Liver (tissue), 9 donors: ENCODE data around the gene NOP10. TPM values are rescaled to one million over a fixed set of nuclear protein-coding genes. Genes with fewer than 3 reads are reported as not detected.

Source experiments
- DNase-seq: peaks from one replicate; pipeline ENCODE4 v3.0.0-alpha.2; 2017; ENCODE audit warnings: low spot score
- H3K27ac ChIP-seq, 2 donors: one replicate each; pipeline ENCODE4 v1.7.0; 2013; ENCODE audit warnings: inconsistent platforms in 2 of 2, low read length in 2 of 2, control low read depth in 1 of 2, low read depth in 1 of 2, mild to moderate bottlenecking in 1 of 2
- H3K27me3 ChIP-seq, 4 donors: one replicate each; pipeline versions ENCODE4 v1.6.1 to v1.7.0; 2013; ENCODE audit warnings: low read length in 3 of 4, inconsistent platforms in 1 of 4, mild to moderate bottlenecking in 1 of 4, moderate library complexity in 1 of 4; ENCODE audit not compliant: control insufficient read depth in 4 of 4, insufficient read depth in 4 of 4
- H3K36me3 ChIP-seq, 4 donors: one replicate each; pipeline versions ENCODE4 v1.6.1 to v1.7.0; 2013; ENCODE audit warnings: low read length in 3 of 4, mild to moderate bottlenecking in 3 of 4, low read depth in 1 of 4, moderate library complexity in 1 of 4; ENCODE audit not compliant: control insufficient read depth in 4 of 4, insufficient read depth in 3 of 4
- H3K4me1 ChIP-seq, 4 donors: one replicate each; pipeline versions ENCODE4 v1.6.1 to v1.7.0; 2013; ENCODE audit warnings: low read length in 3 of 4, mild to moderate bottlenecking in 3 of 4, moderate library complexity in 1 of 4; ENCODE audit not compliant: control insufficient read depth in 4 of 4, insufficient read depth in 4 of 4
- H3K4me3 ChIP-seq, 3 donors: one replicate each; pipeline versions ENCODE4 v1.6.1 to v1.7.0; 2013; ENCODE audit warnings: low read length in 3 of 3, control low read depth in 1 of 3, low read depth in 1 of 3, mild to moderate bottlenecking in 1 of 3
- H3K9ac ChIP-seq, 2 donors: one replicate each; pipeline ENCODE4 v1.7.0; 2013; ENCODE audit warnings: low read length in 2 of 2, mild to moderate bottlenecking in 2 of 2, moderate library complexity in 2 of 2, control low read depth in 1 of 2, low read depth in 1 of 2
- H3K9me3 ChIP-seq, 4 donors: one replicate each; pipeline versions ENCODE4 v1.6.1 to v1.7.0; 2013; ENCODE audit warnings: low read length in 3 of 4; ENCODE audit not compliant: control insufficient read depth in 4 of 4
- ATF3 ChIP-seq: IDR thresholded peaks from 2 replicates; pipeline ENCODE4 v1.6.1; 2016; ENCODE audit warnings: antibody characterized with exemption
- CTCF ChIP-seq: fragments of 150-350 bp; IDR thresholded peaks from 2 replicates; pipeline ENCODE4 v1.5.1; 2017; ENCODE audit warnings: improper control_type of control experiment, low read depth, low read length; ENCODE audit not compliant: missing input control
- EGR1 ChIP-seq, 2 donors: IDR thresholded peaks; 2 replicates each; pipeline ENCODE4 v1.6.1; 2016 to 2018; ENCODE audit warnings: antibody characterized with exemption in 2 of 2, low read depth in 2 of 2
- FOXA1 ChIP-seq: IDR thresholded peaks from 2 replicates; pipeline ENCODE4 v1.6.1; 2016; ENCODE audit warnings: antibody characterized with exemption
- FOXA2 ChIP-seq: IDR thresholded peaks from 2 replicates; pipeline ENCODE4 v1.6.1; 2016; ENCODE audit warnings: antibody characterized with exemption
- GABPA ChIP-seq, 2 donors: IDR thresholded peaks in 1 of 2; conservative IDR thresholded peaks in 1 of 2; 2 replicates each; pipeline ENCODE4 v1.6.1; 2016; ENCODE audit warnings: antibody characterized with exemption in 2 of 2, mild to moderate bottlenecking in 1 of 2, moderate library complexity in 1 of 2
- HNF4A ChIP-seq, 2 donors: conservative IDR thresholded peaks; 2 replicates each; pipeline ENCODE4 v1.6.1; 2016; ENCODE audit warnings: antibody characterized with exemption in 2 of 2, mild to moderate bottlenecking in 2 of 2
- HNF4G ChIP-seq: IDR thresholded peaks from 2 replicates; pipeline ENCODE4 v1.6.1; 2016; ENCODE audit warnings: antibody characterized with exemption
- JUND ChIP-seq, 2 donors: IDR thresholded peaks; 2 replicates each; pipeline ENCODE4 v1.6.1; 2016; ENCODE audit warnings: antibody characterized with exemption in 2 of 2
- MAX ChIP-seq: IDR thresholded peaks from 2 replicates; pipeline ENCODE4 v1.6.1; 2016; ENCODE audit warnings: antibody characterized with exemption
- NR2F2 ChIP-seq: IDR thresholded peaks from 2 replicates; pipeline ENCODE4 v1.6.1; 2016; ENCODE audit warnings: antibody characterized with exemption
- RAD21 ChIP-seq, 2 donors: IDR thresholded peaks; 2 replicates each; pipeline ENCODE4 v1.6.1; 2016; ENCODE audit warnings: antibody characterized with exemption in 2 of 2, mild to moderate bottlenecking in 2 of 2
- RXRA ChIP-seq, 2 donors: IDR thresholded peaks; 2 replicates each; pipeline ENCODE4 v1.6.1; 2017 to 2018; ENCODE audit warnings: antibody characterized with exemption in 2 of 2, mild to moderate bottlenecking in 1 of 2
- SP1 ChIP-seq: IDR thresholded peaks from 2 replicates; pipeline ENCODE4 v1.6.1; 2018; ENCODE audit warnings: antibody characterized with exemption, mild to moderate bottlenecking
- TAF1 ChIP-seq: conservative IDR thresholded peaks from 2 replicates; pipeline ENCODE4 v1.6.1; 2016; ENCODE audit warnings: antibody characterized with exemption, mild to moderate bottlenecking
- YY1 ChIP-seq: IDR thresholded peaks from 2 replicates; pipeline ENCODE4 v1.6.1; 2016; ENCODE audit warnings: antibody characterized with exemption, mild to moderate bottlenecking
- WGBS: extraction: QIAGEN DNeasy Blood & Tissue Kit; methylation state at CpG from one replicate; pipeline ENCODE4 v1.1.7; 2013; 5-methylcytosine and 5-hydroxymethylcytosine counted together
- polyA plus RNA-seq, 2 donors: library from polyadenylated mRNA; stranded (reverse) in 1 of 2; unstranded in 1 of 2; fragments of 200-250 nt in 1 of 2; fragments of >200 nt in 1 of 2; fragmentation: Nextera tagmentation in 1 of 2; extraction: Ambion mirVana in 1 of 2; gene quantifications; one replicate each; pipeline versions ENCODE4 v1.2.1 to v1.2.3, GENCODE V29; 2013 to 2015
- total RNA-seq, 2 donors: library from RNA; depleted of rRNA; stranded (reverse); fragments of >200 nt; gene quantifications; one replicate each; pipeline ENCODE4 v1.2.3, GENCODE V29; 2014
- TF ChIP-seq, protein P1 (sequence below): IDR thresholded peaks from 2 replicates; pipeline ENCODE4 v1.6.1; 2016; ENCODE audit warnings: antibody characterized with exemption, mild to moderate bottlenecking
- donor health status: healthy.
- donor health status: healthy.
- donor health status: healthy.
- donor health status: healthy.
- donor health status: healthy.

NOP10 gene
- total and polyA plus RNA-seq, 4 donors: 104 to 223 (median 125) TPM

- Histone ChIP-seq H3K9me3 (no peaks in the 10 kb centered on the region), H3K4me1 (peaks cover 0 to 1% (median 0%) of the 10 kb centered on the region in 4 donors), H3K27ac (no peak overlapping the region), H3K9ac (no peak overlapping the region), H3K27me3 (no peaks in the 10 kb centered on the region), H3K4me3 (no peak overlapping the region), H3K36me3 (no peaks in the 10 kb centered on the region)
- DNase-seq: no peak
- TF ChIP-seq JUND (IDR thresholded peaks at IDR 0.05): no peak
- no peak for TF ChIP-seq YY1
- TF ChIP-seq EGR1 (IDR thresholded peaks at IDR 0.05; ENCODE audit: low read depth in 2 of 2): no peak
- TF ChIP-seq CTCF: no peak
- TF ChIP-seq HNF4G: no peak
- TF ChIP-seq GABPA (IDR thresholded peaks at IDR 0.05 in 1 of 2, conservative IDR thresholded peaks at IDR 0.05 in 1 of 2): no peak
- TF ChIP-seq RAD21 (IDR thresholded peaks at IDR 0.05): no peak
- TF ChIP-seq FOXA1: no peak
- no peak for TF ChIP-seq NR2F2
- TF ChIP-seq ATF3: no peak
- TF ChIP-seq, protein P1, sequence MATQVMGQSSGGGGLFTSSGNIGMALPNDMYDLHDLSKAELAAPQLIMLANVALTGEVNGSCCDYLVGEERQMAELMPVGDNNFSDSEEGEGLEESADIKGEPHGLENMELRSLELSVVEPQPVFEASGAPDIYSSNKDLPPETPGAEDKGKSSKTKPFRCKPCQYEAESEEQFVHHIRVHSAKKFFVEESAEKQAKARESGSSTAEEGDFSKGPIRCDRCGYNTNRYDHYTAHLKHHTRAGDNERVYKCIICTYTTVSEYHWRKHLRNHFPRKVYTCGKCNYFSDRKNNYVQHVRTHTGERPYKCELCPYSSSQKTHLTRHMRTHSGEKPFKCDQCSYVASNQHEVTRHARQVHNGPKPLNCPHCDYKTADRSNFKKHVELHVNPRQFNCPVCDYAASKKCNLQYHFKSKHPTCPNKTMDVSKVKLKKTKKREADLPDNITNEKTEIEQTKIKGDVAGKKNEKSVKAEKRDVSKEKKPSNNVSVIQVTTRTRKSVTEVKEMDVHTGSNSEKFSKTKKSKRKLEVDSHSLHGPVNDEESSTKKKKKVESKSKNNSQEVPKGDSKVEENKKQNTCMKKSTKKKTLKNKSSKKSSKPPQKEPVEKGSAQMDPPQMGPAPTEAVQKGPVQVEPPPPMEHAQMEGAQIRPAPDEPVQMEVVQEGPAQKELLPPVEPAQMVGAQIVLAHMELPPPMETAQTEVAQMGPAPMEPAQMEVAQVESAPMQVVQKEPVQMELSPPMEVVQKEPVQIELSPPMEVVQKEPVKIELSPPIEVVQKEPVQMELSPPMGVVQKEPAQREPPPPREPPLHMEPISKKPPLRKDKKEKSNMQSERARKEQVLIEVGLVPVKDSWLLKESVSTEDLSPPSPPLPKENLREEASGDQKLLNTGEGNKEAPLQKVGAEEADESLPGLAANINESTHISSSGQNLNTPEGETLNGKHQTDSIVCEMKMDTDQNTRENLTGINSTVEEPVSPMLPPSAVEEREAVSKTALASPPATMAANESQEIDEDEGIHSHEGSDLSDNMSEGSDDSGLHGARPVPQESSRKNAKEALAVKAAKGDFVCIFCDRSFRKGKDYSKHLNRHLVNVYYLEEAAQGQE: no peak
- no peak for TF ChIP-seq SP1
- no peak for TF ChIP-seq RXRA (IDR thresholded peaks at IDR 0.05)
- no peak for TF ChIP-seq TAF1
- WGBS: 96% methylated on average over 10 of the region's 10 CpGs
These were observed 19.7 kb downstream of the NOP10 start for GRCh38 chr15:34323217-34323616.

GRCh38 chr15:34318277-34319079, 24.5 kb downstream of the NOP10 start:
- Histone ChIP-seq H3K27me3 (no peaks in the 10 kb centered on the region), H3K27ac (peak overlapping the region; percentile 54 to 69), H3K36me3 (peaks cover 0 to 4% (median 0%) of the 10 kb centered on the region in 4 donors), H3K9ac (peak overlapping the region; percentile 51 to 92), H3K4me1 (peaks cover 0 to 9% (median 6%) of the 10 kb centered on the region in 4 donors), H3K9me3 (no peaks in the 10 kb centered on the region), H3K4me3 (peak overlapping the region; percentile 67 to 86 (median 73))
- peak; percentile 44 for DNase-seq
- WGBS: 5% methylated on average over 10 of the region's 10 CpGs
- TF ChIP-seq, protein P1: peak; percentile 64
- TF ChIP-seq RXRA (IDR thresholded peaks at IDR 0.05): no peak
- peak in 1 of 2 donors; percentile 27 for TF ChIP-seq RAD21 (IDR thresholded peaks at IDR 0.05)
- peak; percentile 66 for TF ChIP-seq MAX
- peak; percentile 98 for TF ChIP-seq TAF1
- peak; percentile 25 for TF ChIP-seq YY1
- TF ChIP-seq JUND (IDR thresholded peaks at IDR 0.05): no peak
- no peak for TF ChIP-seq EGR1 (IDR thresholded peaks at IDR 0.05; ENCODE audit: low read depth in 2 of 2)
- TF ChIP-seq SP1: peak; percentile 31
- peak; percentile 29 to 47 for TF ChIP-seq HNF4A (conservative IDR thresholded peaks at IDR 0.05)
- TF ChIP-seq FOXA2: no peak
